Keratinocyte (primary cell): ENCODE data around the gene SLC9A8.

Experiments
- CTCF ChIP-seq, 3 experiments: IDR thresholded peaks in 1 of 3; conservative IDR thresholded peaks in 1 of 3; optimal IDR thresholded peaks in 1 of 3; 2 replicates in 2 of 3; 3 replicates in 1 of 3; pipeline versions ENCODE3 to v1.5.1; 2011; ENCODE audit warnings: low read length in 3 of 3, mild to moderate bottlenecking in 3 of 3, moderate library complexity in 2 of 3, control low read depth in 1 of 3, inconsistent platforms in 1 of 3; ENCODE audit not compliant: insufficient read depth in 2 of 3; ENCODE audit errors: extremely low read depth in 1 of 3
- EZH2 ChIP-seq: IDR thresholded peaks from one replicate; pipeline ENCODE4 v1.6.1; 2012; ENCODE audit warnings: inconsistent platforms, mild to moderate bottlenecking, low read length, moderate library complexity

GRCh38 chr20:49924247-49924646 lies 111.6 kb downstream of the SLC9A8 start:
- TF ChIP-seq CTCF (optimal IDR thresholded peaks at IDR 0.05 in 1 of 3, IDR thresholded peaks at IDR 0.05 in 1 of 3, conservative IDR thresholded peaks at IDR 0.05 in 1 of 3; ENCODE audit: extremely low read depth in 1 of 3, insufficient read depth in 2 of 3, low read length in 3 of 3) (no peak), EZH2 (no peak)
